NCI-H1105 treated with DMSO at 0.1 percent for 48 hours (cell line): ENCODE data around the gene ETNK1.

Experiments
- DNase-seq: peaks from one replicate; lab custom pipeline; 2025; lab: John Stamatoyannopoulos, UW

ETNK1 gene

DNA sequence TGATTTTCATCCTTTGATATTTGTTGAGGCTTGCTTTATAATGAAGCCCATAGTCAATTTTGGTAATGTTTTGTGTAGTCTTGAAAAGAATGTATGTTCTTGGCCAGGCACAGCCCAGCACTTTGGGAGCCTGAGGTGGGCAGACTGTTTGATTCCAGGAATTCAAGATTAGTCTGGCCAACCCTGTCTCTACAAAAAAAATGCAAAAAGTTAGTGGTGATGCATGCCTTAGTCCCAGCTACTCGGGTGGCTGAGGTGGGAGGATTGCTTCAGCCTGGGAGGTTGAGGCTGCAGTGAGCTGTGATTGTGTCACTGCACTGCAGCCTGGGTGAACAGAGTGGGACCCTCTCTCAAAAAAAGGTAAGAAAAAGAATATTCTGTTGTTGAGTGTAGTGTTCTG lies 10.8 kb downstream of the ETNK1 start:
- no peak for DNase-seq

DNA sequence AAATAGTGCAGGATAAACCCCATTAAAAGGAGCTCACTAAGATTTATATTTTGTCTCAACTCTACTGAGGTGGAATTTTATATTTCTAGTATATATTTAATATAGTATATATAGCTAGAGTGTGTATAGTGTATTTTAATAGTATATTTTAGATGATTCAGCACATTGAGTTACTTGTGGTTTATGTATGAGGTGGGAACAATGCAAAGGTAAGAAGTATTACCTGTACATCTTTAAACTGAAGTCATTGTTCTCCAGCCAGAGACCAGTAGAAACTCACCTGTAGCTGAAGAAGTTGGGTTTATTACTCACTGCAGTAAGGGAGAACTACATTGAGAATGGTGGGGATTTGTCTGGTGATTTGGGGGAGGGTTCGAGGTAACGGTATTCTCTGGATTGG lies 15.9 kb downstream of the ETNK1 start:
- no peak for DNase-seq

DNA sequence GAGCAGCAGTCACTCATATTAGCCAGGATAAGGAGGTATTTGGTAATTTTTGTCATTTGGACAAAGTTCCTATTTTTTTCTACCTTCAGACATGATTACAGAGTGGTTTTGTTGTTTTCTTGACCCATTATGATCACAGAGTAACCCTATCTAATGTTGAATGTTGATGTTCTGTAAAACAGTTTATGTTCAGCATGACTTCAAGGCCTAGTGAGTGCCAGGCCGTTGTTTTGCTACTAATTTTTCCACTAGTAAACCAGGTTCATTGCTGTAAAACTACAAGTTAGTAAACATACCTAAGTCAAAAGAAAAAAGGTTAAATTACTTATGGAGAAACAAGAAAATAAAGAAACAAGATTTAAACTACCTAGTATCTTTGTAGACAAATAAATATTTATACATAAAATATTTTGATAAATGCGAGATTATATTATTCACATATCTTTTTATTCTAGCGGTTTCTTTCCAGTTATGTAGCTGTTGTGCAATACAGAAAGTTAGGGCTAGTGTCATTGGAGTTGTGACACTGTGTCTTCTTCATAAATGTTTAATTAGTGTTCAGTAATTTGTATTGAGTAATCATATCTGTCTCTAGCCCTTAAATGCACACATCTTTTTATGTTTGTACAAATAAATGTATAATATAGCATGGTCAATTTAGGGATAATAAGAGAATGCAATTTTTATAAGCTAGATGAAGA lies 16.5 kb downstream of the ETNK1 start:
- no peak for DNase-seq

DNA sequence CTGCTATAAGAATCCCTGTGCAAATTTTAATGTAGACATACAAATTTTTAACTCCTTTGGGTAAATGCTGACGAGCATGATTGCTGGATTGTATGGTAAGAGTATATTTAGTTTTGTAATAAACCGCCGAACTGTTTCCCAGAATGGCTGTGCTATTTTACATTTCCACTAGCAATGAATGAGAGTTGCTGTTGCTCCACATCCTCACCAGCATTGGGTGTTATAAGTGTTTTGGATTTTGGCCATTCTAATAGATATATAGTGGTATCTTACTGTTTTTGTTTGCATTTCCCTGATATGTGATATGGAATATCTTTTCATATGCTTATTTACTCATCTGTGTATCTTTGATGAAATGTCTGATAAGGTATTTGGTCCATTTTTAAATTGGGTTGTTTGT lies 23.7 kb downstream of the ETNK1 start:
- no peak for DNase-seq

DNA sequence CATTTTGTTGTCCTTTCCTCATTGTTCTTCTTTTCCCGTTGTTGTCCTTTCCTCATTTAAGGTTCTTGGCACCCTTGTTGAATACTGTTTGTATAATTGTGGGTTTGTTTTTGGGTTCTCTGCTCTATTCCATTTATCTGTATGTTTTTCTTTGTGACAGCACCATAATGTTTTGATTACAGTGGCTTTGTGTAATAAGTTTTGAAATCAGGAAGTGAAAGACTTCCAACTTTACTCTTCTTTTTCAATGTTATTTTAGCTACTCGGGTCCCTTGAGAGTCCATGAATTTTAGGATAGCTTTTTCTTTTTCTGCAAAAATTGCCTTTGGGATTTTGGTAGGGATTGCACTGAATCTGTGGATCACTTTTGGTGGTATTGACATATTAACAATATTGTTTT lies 28.1 kb downstream of the ETNK1 start:
- no peak for DNase-seq

DNA sequence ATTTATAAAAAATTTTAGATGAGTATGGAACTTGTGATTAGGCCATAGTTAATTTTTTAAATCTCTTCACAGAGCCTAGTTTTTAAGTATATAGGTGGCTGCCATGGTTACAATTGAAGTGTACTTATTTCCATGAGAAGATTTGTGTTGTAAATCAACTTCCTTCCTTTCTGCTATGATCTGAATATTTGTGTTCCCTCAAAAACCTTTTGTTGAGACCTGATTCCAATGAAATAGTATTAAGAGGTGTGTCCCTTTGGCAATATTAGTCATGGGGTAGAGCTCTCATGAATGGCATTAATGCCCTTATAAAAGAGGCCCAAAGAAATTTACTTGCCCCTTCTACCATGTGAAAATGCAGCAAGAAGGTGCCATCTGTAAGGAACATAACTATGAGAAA lies 28.8 kb downstream of the ETNK1 start:
- no peak for DNase-seq

DNA sequence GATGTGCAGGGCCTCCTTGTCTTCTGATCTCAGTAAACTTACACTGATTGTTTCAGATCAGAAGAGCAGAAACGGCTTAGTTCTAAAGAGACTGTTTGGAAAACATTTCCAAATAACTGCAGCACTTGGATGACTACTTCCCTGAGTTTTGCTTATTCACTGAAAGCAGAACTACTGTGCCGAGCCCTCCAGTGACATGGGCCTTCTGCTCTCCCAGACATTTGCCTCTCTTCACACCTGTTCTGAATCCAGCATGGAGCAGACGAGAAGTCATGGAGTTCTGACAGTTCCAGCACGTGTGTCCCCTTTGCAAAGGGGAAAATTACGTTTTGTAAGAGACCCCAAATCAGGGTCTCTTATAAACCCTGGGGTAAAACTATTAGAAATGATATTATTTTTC lies 31.4 kb downstream of the ETNK1 start:
- DNase-seq, result peak; percentile 16

DNA sequence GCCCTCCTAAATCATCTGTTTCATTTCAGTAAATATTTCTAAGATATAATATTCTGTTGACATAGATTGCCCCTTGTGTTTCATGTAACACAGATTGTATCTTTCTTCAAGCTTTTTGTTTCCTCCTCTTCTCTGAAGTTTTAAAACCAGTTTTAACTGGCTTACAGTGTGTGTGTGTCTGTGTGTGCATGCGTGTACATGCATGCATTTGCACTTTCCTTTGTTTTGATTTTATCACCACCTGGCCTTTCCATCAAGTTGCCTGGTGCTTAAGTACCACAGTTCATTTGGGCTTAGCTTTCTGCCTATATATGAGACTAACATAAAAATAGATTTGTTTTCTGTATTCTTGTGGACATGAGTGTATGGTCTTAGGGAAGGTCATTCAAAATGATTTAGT lies 31.9 kb downstream of the ETNK1 start:
- peak; percentile 80 for DNase-seq

DNA sequence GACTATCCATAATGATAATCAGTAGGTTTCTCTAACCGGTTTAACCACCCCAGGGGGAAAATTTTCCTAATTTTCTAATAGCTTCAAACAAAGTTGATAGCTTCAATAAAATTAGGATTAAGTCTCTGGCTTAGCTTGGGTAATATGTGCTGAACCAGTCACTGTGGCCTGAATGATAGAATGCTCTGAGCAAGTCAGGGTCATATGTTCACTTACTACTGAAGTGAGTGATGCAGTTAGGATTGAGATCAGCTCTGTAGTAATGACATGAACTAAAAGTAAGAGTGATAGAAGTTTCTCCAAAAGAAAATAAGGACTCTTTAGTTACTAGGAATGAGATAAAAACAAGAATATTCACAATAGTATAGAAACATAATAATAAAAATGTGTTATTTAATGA lies 32.6 kb downstream of the ETNK1 start:
- no peak for DNase-seq

DNA sequence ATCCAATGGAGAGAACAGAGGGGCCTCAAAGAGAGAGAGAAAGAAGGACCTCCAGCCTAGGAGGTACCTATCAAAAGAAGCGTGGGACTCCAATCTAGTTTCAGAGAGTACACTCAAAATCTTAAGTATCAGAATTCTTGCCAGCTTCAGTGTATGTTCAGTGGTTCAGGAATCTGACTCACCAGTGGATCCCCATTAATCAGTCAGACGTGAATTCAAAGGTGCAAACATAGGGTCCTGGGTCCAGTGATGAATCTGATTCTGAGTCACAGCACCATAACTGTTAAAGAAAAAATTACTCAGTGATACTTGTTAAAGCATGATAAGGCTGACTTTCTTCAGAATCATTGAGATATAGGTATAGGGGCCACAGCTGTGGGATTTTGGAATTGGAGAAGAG lies 33.2 kb downstream of the ETNK1 start:
- DNase-seq, result no peak

DNA sequence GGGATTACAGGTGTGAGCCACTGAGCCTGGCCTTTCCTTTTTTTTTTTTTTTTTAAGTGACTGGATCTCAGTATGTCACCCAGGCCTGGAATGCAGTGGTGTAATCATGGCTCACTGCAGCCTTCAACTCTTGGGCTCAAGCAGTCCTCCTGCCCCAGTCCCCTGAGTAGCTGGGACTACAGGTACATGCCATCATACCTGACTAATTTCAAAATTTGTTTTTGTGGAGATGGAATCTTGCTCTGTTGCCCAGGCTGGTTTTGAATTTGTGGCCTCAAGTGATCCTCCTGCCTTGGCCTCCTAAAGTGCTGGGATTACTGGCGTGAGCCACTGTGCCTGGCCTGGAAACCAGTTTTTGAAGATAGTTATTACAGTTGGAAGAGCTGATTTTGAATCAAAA lies 37.4 kb downstream of the ETNK1 start:
- no peak for DNase-seq

DNA sequence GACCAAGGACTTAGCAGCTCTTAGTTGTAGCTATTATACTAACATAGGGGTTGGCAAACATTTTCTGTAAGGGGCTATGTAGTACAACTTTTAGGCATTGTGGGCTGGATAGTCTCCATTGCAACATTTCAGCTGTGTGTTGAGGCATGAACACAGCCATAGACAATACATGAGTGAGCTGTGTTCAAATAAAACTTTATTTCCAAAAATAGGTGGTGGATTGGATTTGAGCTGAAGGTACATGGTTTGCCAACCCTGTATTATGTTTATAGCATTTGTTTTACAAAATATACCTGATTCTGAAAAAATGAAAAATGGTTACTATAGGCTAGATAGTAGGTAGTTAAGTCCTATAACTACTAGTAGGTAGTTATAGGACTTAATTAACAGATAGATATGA lies 40.5 kb downstream of the ETNK1 start:
- DNase-seq, result no peak

DNA sequence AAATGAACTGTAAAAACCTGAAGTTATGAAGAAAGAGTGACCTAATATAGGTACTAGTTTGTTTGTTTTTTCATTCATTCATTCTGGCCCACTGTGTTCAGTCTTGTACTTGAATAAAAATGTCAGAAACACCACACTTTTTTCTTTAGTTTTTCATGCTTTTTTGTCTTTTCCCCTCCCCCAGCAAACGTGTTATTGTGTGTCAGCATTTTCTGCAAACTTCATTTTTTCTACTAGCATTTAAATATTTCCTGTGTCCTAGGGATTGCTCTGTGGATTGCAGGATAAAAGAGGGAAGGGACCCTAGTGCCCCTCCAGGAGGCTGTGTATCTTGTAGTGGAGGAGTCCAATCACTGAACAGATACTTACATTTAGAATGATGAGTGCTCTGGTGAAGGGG lies 42.2 kb downstream of the ETNK1 start:
- DNase-seq, result no peak

DNA sequence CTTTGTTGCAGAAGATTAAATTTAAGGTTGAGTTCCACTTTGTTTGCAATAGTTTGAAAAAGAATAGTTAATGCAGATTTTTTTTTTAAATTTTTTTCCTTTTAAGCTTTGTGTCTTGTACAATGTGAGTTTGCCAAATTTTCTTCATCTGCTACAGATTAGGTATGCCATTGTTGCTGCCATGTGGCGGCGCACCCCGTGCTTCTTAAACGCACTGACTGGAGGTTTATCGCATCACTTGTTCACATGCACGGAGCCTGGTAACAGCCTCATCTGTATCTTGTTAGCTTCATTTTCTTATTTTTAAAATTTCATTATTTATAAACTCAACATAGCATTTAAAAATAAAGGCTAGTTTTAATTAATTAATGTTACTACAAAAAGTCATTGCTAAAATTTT lies 43.5 kb downstream of the ETNK1 start:
- DNase-seq, result no peak

DNA sequence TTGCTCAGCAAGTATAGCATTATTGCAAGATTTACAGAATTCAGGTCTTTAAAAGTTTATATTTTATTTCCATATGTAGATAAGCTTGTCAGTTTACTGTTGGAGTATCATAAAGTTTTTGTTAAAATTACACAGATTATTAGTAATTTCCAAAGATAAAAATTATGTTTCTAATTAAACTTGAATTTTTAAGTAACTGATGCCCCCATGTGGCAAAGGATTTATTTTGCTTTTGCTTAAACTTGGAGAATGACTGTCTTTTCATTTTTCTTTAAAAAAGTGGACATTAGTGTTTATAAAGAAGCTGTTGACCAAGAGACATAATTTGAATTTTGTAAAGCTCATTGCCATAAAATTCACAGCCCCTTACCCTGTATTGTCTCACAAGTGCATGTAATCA lies 45.8 kb downstream of the ETNK1 start:
- no peak for DNase-seq

DNA sequence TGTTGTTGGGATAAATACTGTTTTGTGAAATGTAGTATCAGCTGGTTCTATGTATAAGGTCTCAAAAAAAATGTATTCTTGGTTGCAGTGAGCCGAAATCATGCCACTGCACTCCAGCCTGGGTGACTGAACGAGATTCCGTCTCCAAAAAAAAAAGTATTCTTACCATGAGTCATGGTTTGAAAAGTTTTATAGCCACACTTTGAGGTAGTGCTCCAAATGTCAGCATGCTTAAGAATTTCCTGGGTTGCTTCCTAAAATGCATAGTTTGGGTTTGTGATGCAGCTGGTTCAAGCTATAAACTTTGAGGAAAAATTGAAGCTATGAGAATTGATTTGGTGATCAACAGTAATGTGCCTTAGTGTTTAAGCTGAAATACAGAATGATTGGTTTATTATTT lies 48.0 kb downstream of the ETNK1 start:
- DNase-seq, result no peak

DNA sequence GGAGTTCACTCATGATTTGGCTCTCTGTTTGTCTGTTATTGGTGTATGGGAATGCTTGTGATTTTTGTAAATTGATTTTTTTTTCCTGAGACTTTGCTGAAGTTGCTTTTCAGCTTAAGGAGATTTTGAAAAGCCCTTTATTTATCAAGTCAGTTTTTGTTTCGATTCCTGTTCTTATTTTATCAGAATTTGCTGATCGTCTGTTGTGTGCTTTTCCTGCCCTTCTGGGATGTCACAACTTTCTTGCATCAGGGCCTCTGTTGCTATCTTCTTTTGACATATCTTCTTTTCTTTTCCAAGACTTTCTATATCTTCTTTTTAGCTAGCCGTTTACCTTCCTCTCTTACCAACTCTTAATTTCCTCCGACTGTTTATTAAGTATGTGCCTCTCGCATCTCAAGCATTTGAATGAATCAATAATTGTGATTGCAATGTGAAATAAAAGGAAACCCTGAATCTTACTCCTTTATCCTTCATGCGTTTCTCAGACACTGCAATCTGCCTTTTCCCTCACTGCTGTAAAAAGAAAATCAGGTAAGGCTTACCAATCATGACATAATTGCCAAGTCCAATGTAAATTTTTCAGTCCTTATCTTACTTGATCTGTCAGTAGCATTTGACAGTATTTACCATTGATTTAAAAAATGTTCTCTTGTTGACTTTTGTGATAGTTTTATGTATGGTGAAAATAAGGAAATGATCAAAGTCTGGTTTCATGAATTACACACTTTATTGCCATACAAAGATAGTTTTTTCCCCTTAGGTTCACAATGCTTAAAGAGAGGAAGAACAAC lies 53.0 kb downstream of the ETNK1 start:
- DNase-seq, result no peak

DNA sequence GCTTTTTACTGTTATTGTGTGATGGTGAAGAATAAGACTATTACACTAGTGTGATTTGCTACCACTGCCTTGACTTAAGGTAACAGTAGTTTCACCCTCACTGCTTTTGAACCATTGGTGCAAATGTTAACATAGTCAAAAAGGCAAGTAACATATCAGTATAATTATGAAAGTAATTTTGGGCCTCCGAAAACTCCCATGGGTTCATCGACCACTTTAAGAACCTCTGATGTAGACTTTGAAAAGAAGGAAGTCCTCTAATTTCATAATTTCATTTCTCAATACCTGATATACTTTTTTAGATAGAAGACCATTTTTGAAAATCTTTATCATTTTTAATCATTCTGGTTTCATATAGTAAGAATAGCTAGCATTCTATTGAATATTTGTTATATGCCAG lies 57.7 kb downstream of the ETNK1 start:
- DNase-seq, result no peak

DNA sequence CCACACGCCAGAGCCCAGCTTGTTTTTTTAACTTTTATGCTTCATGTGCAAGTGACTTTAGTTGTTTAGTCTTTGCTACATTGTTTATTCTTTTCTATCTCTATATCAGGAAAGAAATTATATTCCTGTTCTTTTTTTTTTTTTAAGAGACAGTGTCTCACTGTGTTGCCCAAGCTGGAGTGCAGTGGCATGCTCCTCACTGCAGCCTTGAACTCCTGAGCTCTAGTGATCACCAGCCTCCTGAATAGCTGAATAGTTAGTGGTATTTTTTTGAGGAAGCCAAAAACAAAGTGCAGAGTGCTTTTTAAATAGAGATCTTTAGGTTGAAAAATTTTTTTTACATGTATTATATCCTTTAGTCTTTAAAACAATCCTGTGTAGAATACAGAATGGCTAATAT lies 58.2 kb downstream of the ETNK1 start:
- DNase-seq, result no peak

DNA sequence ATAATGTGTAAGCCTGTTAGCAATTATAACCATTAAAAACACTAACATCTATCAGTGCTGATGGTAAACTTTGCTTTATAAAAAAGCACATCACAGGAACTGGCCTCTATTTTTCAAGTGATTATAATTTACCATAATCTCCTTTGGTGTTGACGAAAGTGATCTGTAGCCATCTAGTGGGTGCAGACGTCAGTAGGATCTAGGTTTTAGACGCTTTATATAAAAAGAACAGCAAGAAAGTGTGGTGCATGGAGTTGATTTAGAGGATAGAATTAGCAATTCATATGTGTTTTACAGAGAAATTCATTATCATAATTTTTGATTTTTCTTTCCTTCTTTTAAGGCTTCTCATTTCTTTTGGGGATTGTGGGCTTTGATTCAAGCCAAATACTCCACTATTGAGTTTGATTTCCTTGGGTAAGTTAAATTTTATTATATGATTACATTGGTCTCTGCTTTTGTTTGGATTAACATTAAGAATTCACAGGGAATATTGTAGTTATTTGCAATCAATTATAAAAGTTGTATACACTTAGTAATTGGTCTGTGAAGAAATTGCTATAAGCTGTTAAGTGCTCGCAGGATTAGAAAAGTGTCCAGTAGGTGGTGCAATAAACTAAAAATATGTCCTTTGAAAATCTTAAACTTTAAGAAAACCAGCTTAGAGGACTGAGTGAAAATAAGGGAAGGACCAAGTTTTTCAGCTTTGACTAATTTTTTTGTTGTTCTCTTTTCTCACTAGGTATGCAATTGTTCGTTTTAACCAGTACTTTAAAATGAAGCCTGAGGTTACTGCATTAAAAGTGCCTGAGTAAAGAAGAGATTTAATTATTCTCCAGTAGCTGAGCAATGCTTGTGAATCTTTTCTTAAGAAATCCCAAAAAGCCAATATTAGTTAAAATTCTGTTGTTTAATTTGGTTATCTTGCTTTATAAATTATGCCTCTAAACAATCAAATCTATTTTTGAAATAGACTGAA lies 59.5 kb downstream of the ETNK1 start:
- peak; percentile 33 for DNase-seq

DNA sequence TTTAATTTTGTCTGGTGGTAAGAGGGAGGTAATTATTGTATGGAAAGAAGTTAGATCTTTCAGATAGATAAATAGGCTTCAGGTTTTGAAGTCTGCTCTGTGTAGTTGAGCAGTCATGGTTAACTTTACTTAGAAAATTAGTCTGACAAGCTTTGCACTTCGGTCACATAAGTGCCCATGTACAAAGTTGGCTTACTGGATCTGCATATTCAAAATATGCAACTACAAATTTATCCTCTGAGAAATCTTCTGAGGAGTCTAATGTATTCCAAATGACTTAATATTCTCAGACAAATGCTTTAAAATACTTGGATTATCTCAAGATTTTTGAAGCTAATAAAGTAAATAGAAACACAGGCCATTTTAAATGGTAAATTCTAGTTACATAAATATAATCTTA lies 61.2 kb downstream of the ETNK1 start:
- no peak for DNase-seq

DNA sequence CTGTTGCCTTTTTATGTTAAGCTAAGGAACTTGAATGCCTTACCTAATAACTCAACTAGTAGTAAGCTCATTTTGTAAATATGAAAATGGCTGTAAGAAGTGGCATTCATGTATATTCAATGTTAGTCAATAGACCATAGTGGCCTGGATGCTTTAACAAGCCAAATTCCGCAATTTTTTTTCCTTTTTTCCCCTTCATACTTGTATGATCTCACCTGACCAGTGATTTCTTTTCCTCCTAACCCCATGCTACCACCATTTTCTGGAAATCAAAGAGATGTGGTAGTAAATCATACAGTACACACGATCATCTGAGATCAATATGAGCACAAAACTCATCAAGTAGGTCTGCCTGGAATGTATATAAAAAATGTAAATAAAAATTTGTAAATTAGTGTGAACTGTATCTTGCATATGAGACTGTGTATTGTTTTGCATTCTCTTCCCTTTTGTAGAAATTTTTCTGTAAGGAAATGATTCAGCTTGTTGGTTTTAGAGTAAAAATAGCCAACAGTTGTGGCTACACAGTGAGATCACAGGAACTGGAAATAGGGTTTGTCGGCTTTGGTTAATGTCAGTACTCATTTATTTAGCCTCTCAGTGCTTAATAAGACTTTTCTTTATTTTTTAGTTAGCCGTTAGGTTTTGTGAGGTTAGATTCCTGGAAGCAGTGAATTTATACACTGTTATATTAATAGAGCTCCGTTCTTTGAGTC lies 62.5 kb downstream of the ETNK1 start:
- no peak for DNase-seq
